Heart left ventricle (tissue), 16 donors: ENCODE results near the gene NAE1. TPM values are rescaled to one million over a fixed set of nuclear protein-coding genes. Genes with fewer than 3 reads are reported as not detected.

Experiments
- ATAC-seq, 4 donors: fragments of 200-7000 bp; cut with Tn5 transposase; one replicate each; pipeline ENCODE4 v1.9.1; 2020 to 2022; ENCODE audit warnings: moderate library complexity in 4 of 4, mild to moderate bottlenecking in 3 of 4, moderate number of reproducible peaks in 1 of 4
- DNase-seq, 5 donors: peaks; one replicate each; pipeline ENCODE4 v3.0.0-alpha.2; 2020
- H3K27ac ChIP-seq, 12 donors: fragments of 200-600 bp; sonication (generic) in 4 of 12; one replicate each; pipeline versions ENCODE4 v1.5.0 to v1.8.0; 2016 to 2022; ENCODE audit warnings: mild to moderate bottlenecking in 2 of 12
- H3K27me3 ChIP-seq, 9 donors: fragments of 200-600 bp; sonication (generic) in 2 of 9; one replicate each; pipeline versions ENCODE4 v1.5.1 to v1.8.0; 2016 to 2022; ENCODE audit warnings: mild to moderate bottlenecking in 3 of 9
- H3K36me3 ChIP-seq, 9 donors: fragments of 200-600 bp; sonication (generic) in 2 of 9; one replicate each; pipeline versions ENCODE4 v1.5.0 to v1.8.0; 2018 to 2022; ENCODE audit warnings: mild to moderate bottlenecking in 2 of 9
- H3K4me1 ChIP-seq, 12 donors: fragments of 200-600 bp; sonication (generic) in 4 of 12; one replicate each; pipeline versions ENCODE4 v1.5.0 to v1.8.0; 2016 to 2022; ENCODE audit warnings: mild to moderate bottlenecking in 3 of 12
- H3K4me3 ChIP-seq, 12 donors: fragments of 200-600 bp; sonication (generic) in 4 of 12; one replicate each; pipeline versions ENCODE4 v1.5.0 to v1.8.0; 2017 to 2022; ENCODE audit warnings: mild to moderate bottlenecking in 9 of 12, moderate library complexity in 4 of 12
- H3K9me3 ChIP-seq, 12 donors: fragments of 200-600 bp; sonication (generic) in 4 of 12; one replicate each; pipeline versions ENCODE4 v1.5.0 to v1.8.0; 2016 to 2022; ENCODE audit warnings: mild to moderate bottlenecking in 1 of 12
- POLR2A ChIP-seq, 2 donors: fragments of 450-650 bp; IDR thresholded peaks; one replicate each; pipeline ENCODE4 v1.6.1; 2017; ENCODE audit warnings: antibody characterized with exemption in 2 of 2, mild to moderate bottlenecking in 2 of 2, moderate library complexity in 2 of 2
- WGBS, 4 donors: extraction: QIAGEN DNeasy Blood & Tissue Kit in 2 of 4; methylation state at CpG; one replicate each; pipeline versions ENCODE4 v1.1.5 to v1.1.7; 2013 to 2018; 5-methylcytosine and 5-hydroxymethylcytosine counted together
- intact Hi-C, 10 donors: fragments of 100-400 bp; cut with DNase I; formaldehyde crosslinking; loops; one replicate each; pipeline versions ENCODE4 v1.11.1 to v1.14.2; 2022
- polyA plus RNA-seq, 2 donors: library from polyadenylated mRNA; stranded (reverse); fragments of 200-250 nt; gene quantifications; one replicate each; pipeline ENCODE4 v1.2.3, GENCODE V29; 2013
- total RNA-seq, 9 donors: library from RNA; depleted of rRNA in 2 of 9; stranded (reverse); fragments of >200 nt in 2 of 9; fragmentation: NEBNext Ultra II Directional in 3 of 9; extraction: Animal tissue kit (Norgen Biotek cat#: 25700) in 3 of 9; gene quantifications; one replicate each; pipeline versions ENCODE4 v1.1.0 to v1.2.4, GENCODE V29; 2016 to 2023
- TF ChIP-seq, protein P1 (sequence below), 12 donors: fragments of 200-600 bp; sonication (generic) in 4 of 12; IDR thresholded peaks; one replicate each; pipeline versions ENCODE4 v1.5.0 to v1.8.0; 2018 to 2022; ENCODE audit warnings: antibody characterized with exemption in 12 of 12, mild to moderate bottlenecking in 5 of 12
- donor health status: ischemic (EF 13 %, LVEDD 7.1; RV severe dilation, severe dysfunction).
- donor health status: healthy with polysubstance abuse.
- donor health status: DM: no; HTN: yes; CAD: no.
- donor health status: DM: no; HTN: no; CAD: no.
- donor health status: ischemic (EF 25% LVEDD 6.9; RV normal size, moderate dysfunction).
- donor health status: ischemic (EF 25% LVEDD 5.7; RV mildly dilated, moderate dysfunction).
- donor health status: healthy.
- donor health status: DM: yes; HTN: yes; CAD: no.
- donor health status: ischemic (EF 35%, LVEDD 5.7; RV mildly dilated, moderate dysfunction).
- donor health status: nonischemic (EF 11% LVEDD 7.7; RV severe dilation, severe dysfunction).
- donor health status: DM: yes; HTN: yes; CAD: no.
- donor health status: PGD.
- donor health status: ischemic (EF 29% LVEDD 5.4; RV normal size, mild dysfunction).
- donor health status: nonischemic (EF 23%, LVEDD 6.1; RV moderate dilation, normal function).

Gene NAE1
- total and polyA plus RNA-seq, 11 donors: 17.7 to 39.3 (median 29.6) TPM

DNA sequence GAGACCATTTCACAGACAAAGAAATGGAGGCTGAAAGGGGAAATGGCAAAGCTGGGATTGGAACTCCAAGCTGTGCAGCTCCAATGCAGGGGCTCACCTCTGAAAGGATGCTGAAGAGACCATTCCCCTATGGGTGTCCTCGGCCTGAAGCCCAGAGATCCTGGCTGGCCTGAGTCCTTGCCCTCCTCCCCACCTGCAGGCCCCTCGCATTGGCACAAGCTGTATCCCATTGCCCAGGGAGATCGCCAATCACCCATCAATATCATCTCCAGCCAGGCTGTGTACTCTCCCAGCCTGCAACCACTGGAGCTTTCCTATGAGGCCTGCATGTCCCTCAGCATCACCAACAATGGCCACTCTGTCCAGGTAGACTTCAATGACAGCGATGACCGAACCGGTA lies 16.1 kb upstream of the NAE1 start:
- Histone ChIP-seq H3K27me3 (peaks cover 5 to 52% (median 21%) of the 10 kb centered on the region in 9 donors), H3K4me1 (peaks cover 0 to 20% (median 12%) of the 10 kb centered on the region in 12 donors), H3K36me3 (no peaks in the 10 kb centered on the region), H3K9me3 (no peaks in the 10 kb centered on the region), H3K4me3 (no peak overlapping the region), H3K27ac (no peak overlapping the region)
- no peak for ATAC-seq
- TF ChIP-seq, protein P1, sequence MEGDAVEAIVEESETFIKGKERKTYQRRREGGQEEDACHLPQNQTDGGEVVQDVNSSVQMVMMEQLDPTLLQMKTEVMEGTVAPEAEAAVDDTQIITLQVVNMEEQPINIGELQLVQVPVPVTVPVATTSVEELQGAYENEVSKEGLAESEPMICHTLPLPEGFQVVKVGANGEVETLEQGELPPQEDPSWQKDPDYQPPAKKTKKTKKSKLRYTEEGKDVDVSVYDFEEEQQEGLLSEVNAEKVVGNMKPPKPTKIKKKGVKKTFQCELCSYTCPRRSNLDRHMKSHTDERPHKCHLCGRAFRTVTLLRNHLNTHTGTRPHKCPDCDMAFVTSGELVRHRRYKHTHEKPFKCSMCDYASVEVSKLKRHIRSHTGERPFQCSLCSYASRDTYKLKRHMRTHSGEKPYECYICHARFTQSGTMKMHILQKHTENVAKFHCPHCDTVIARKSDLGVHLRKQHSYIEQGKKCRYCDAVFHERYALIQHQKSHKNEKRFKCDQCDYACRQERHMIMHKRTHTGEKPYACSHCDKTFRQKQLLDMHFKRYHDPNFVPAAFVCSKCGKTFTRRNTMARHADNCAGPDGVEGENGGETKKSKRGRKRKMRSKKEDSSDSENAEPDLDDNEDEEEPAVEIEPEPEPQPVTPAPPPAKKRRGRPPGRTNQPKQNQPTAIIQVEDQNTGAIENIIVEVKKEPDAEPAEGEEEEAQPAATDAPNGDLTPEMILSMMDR (IDR thresholded peaks at IDR 0.05): no peak
- intact Hi-C loops: no loop called here
- DNase-seq: no peak
- 94 to 97% (median 96%) methylated on average over 6 of the region's 6 CpGs for WGBS, 4 donors

- no peak overlapping the region for H3K4me3 ChIP-seq
- no peaks in the 10 kb centered on the region for H3K36me3 ChIP-seq
- 50 to 94% (median 86%) methylated on average over 1 of the region's 1 CpG for WGBS, 4 donors
- DNase-seq (no peak), ATAC-seq (no peak)
- intact Hi-C loops: no loop called here
- H3K27ac ChIP-seq: no peak overlapping the region
- no peaks in the 10 kb centered on the region for H3K9me3 ChIP-seq
- peaks cover 0 to 20% (median 12%) of the 10 kb centered on the region in 12 donors for H3K4me1 ChIP-seq
- peaks cover 5 to 52% (median 21%) of the 10 kb centered on the region in 9 donors for H3K27me3 ChIP-seq
- TF ChIP-seq POLR2A (IDR thresholded peaks at IDR 0.05): no peak
- TF ChIP-seq, protein P1 (IDR thresholded peaks at IDR 0.05): no peak
Observed at GRCh38 chr16:66846266-66846665, 15.5 kb upstream of the NAE1 start.

GRCh38 chr16:66845791-66846221 lies 15.0 kb upstream of the NAE1 start:
- Histone ChIP-seq H3K9me3 (no peaks in the 10 kb centered on the region), H3K27ac (no peak overlapping the region), H3K4me3 (no peak overlapping the region), H3K4me1 (peaks cover 0 to 20% (median 12%) of the 10 kb centered on the region in 12 donors), H3K36me3 (no peaks in the 10 kb centered on the region), H3K27me3 (peaks cover 5 to 52% (median 21%) of the 10 kb centered on the region in 9 donors)
- WGBS, 4 donors: 20 to 33% (median 29%) methylated on average over 8 to 9 of the region's 9 CpGs
- TF ChIP-seq, protein P1 (IDR thresholded peaks at IDR 0.05): no peak
- no peak for TF ChIP-seq POLR2A (IDR thresholded peaks at IDR 0.05)
- DNase-seq: no peak
- ATAC-seq: peak in 1 of 4 donors; percentile 23
- intact Hi-C loops: no loop called here

- intact Hi-C loops: no loop called here
- peaks cover 0 to 20% (median 12%) of the 10 kb centered on the region in 12 donors for H3K4me1 ChIP-seq
- no peaks in the 10 kb centered on the region for H3K9me3 ChIP-seq
- H3K27ac ChIP-seq: no peak overlapping the region
- DNase-seq (no peak), ATAC-seq (no peak)
- peak overlapping the region; percentile 32 to 56 (median 48) for H3K4me3 ChIP-seq
- peaks cover 5 to 44% (median 21%) of the 10 kb centered on the region in 9 donors for H3K27me3 ChIP-seq
- WGBS, 4 donors: 11 to 17% (median 15%) methylated on average over 10 of the region's 10 CpGs
- no peak for TF ChIP-seq POLR2A (IDR thresholded peaks at IDR 0.05)
- TF ChIP-seq, protein P1 (IDR thresholded peaks at IDR 0.05): no peak
- no peaks in the 10 kb centered on the region for H3K36me3 ChIP-seq
Observed at GRCh38 chr16:66845080-66845410, 14.3 kb upstream of the NAE1 start.
